ENCODE results near the gene CELF2.

Gene CELF2

DNA sequence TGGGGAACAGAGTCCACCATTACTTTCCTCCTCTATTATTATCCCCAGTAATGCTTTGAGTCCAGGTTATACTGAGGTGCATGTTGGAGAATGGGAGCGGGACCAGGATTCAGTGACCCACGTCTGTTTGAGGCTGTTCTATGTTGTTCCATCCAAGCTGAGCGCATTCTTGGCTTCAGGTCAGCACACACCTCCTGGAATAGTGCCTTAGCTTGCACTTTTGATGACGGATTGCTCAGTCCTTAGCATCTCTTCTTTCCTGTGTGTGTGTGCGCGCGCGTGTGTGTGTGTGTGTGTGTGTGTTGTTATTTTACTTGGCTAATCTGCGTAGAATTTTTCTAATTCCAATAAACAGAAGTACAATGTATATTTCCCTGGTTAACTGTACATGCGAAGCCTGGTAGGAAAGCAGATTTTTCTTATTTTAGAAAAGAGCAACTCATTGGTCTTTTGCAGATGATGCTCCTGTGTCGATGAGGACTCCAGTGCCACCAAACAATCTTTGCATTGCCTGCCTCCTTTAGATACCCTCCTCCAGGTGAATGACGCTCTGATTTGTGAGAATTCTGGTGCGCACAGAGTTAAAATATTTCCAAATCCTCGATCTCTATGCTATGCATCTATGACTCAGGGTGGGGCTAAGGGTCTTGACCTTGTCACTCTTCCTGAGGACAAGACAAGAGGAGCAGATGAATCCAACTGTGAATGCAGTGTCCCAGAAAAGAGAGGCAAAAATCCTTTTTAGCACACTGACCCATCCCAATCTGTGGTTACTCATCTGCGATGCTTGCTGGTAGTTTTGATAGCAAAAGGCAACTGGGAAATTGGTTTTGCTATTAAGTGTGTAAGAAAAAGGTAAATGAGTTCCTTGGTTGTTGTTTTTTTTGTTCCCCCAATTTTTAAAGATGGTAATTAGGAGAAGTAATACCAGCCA lies 13.3 kb upstream of the CELF2 start:
- no peak for DNase-seq (ENCODE audit: low read depth in 2 of 2)

DNA sequence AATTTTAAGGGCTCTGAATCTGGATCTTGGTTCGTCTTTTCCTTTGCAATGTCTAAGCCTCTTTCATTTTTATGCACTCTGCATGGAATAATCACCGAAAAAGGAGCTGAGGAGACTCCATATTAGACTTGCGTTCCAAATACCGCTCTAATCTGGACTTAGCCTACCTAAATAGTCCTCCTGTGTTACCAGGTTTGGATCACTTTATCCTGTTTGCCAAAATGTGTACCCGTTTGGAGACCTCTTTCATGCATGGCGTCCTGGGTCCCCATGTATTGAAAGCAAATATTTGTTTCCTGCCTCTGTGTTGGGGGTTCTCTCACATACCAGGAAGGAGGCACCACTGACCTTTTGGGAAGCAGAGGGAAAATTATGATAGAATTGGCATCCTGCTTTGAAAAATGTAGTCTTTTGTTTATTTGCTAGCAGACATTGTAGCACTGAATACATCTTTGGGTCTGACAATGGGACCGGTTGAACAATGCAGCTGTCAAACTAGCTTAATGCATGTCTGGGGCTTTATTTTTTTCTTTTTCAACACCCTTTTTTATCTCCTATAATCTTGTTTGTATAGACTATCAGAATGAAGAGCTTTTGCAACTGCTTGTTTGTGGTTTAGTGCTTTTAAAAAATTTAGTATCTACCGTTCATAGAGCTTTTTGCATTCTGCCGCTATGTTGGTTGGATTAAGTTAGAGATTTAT lies 11.8 kb upstream of the CELF2 start:
- DNase-seq (ENCODE audit: low read depth in 2 of 2), result no peak

DNA sequence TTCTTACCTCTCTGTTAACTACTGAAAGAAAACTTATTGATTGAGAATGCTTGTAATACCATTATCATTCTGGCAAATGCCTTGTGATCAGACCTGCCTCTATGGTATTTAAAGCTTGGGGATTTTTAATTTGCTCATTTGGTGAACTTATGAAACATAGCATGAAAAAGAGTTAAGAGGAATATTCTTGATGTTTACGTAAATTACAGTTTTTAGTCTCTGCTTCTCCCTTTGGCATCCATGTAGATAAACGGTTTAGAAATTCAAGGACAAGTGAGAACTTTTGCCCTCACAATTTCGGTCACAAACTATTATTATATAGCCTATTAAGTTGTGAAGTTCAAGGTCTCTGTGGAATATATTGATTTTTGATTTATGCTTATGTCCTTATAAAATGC lies 11.2 kb upstream of the CELF2 start:
- no peak for DNase-seq (ENCODE audit: low read depth in 2 of 2)

DNA sequence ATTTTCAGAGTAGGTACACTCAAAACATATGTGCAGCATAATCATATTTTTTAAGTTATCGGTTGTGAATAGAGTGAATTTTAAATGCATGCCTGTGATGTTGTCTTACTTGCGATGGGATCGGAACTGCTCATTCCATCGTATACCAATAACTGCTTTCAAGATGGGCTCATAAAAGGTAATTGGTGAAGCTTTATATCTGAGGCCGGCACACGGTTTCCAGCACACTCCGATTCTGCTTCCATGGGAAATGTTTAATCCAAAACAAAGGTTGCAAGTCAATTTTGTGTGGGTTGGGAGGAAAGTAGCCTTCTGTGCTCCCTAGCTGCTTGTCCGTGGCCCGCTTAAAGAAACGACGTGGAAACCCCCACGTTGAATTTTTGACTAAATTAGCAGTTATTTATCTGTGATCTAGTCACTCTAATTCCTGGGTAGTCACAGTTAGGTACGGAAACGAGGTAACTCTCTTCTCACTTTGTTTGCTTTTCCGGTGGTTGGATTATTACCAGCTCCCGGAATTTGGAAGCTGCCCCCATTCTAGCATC lies 10.1 kb upstream of the CELF2 start:
- no peak for DNase-seq (ENCODE audit: low read depth in 2 of 2)

DNA sequence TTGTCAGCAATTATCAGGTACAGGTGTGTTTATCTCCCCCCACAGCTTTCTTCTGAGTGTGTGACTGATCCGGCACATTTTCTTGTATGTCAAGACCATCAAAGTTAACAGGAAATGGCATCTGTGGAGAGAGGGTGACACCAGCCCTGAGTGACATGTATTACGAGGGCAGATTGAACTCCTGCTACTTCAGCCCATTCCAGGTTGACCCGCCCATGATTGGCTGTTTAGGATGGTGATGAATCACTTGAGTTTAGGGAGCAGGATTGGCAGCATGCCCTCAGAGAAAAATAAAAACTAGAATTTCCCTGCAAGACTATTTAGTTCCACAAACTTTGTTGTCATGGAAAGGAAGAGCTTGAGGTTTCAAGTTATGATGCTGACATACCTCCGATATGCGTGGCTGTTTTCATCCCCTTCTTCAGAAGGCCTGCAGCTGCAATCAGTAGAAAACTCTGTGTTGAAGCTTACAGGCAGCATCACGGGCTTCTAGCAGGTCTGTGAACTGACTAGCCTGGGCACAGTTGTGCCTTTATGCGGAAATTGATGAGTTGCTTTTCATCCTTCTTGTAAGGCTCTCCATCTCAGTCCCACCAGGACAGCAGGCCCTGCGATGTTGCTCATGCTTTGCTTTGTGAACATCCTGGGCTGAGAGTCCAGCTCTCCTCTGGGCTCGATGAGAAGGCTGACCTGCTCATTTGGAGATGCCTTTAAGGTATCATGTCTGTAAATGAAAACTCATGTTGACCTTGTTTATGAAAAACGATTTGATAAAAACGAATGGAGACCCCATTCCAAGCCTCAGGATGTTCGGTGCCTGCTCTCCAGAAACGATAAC lies 8.0 kb upstream of the CELF2 start:
- DNase-seq (ENCODE audit: low read depth in 2 of 2), result no peak

DNA sequence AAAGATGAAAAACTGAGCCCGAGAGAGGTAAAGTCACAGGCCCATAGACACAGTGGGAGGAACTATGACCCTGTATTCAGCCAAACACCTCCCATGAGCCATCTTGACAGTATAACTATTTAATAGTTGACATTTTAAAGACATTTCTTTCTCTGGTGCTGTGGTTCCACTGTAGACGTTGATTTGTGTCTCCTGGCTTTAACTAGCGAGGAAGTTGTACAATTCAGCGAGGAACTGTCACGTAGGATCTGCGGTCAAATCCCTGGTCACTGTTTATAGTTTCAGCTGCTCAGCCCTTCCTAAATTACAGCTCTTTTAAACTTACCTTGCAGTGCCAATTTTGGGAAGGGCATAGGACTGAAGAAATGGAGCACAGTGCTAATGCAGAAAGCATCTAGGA lies 7.1 kb upstream of the CELF2 start:
- DNase-seq (ENCODE audit: low read depth in 2 of 2), result no peak

DNA sequence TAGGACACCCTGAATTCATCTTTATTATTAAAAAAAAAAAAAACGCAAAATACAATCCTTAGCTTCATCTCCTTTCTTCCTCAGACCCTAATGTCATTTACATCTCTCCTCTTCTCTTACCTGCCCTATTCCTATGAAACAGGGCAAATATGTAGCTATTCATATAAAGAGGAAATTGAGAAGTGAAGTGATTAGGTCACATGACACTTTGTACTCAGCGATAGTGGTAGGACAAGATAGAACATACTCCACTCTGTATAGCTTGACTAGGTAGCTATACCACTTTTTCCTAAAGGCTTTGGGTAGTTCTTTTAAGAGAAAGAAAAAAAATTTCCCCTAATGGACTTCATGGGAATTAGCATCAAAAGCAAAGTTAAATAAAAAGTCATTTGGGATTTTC lies 6.2 kb upstream of the CELF2 start:
- DNase-seq (ENCODE audit: low read depth in 2 of 2), result no peak

DNA sequence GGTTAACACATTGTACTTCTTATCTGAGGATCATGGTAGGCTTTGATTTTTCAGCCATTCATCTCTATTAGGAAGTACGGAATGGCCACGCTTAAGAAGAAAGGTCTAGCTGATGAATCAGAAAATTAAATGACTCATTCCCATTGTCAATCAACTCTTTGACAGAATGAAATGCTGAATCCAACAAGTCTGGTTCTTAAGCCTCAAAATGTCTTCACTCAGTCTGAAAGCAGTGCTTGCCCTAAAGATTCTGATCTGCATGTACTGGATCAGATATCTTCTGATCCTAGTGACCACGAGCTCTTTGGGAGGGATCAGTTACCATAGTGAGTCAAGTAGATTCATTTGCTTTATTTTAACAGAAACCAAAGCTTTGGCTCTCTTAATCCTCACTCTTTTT lies 5.7 kb upstream of the CELF2 start:
- no peak for DNase-seq (ENCODE audit: low read depth in 2 of 2)

DNA sequence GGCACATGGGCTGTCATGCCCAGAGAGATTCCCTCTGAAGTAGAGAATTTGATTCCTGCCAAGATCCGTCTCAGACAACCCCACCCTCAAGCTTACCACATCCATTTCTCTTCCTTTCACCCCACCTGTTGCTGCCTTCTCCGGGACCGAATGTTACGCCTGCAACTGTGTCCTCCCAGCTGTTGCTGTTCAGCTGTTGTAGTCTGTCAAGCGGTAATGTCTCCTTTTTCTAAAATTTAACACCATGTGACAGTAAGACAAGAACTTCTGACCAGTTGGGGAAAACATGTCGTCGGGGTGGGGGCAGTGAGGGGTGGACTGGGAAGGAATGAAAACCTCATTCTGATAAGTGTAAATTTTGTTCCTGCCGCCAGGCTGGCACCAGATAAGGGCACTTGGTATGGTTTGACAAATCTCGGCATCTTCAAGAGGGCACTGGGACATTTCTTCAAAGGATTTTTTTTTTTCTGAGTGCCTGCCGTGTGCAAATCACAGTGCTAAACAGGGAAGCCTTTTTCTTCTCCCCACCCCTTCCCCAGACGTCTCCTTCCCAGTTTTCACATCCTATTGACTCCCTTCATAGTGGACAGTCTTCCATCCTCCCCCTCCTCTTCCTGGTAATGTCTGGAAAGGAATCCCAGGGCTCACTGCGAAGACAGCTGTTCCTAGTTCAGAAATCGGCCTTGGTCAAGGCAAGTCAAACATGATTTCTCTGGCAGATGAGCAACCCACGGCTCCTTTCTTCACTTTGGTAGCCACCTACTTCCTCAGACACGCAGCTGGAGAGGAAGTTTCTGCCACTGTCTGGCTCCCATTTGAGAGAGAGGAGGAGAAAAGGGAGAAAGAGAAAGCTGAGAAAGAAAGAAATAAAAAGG lies 5.0 kb upstream of the CELF2 start:
- no peak for DNase-seq (ENCODE audit: low read depth in 2 of 2)

DNA sequence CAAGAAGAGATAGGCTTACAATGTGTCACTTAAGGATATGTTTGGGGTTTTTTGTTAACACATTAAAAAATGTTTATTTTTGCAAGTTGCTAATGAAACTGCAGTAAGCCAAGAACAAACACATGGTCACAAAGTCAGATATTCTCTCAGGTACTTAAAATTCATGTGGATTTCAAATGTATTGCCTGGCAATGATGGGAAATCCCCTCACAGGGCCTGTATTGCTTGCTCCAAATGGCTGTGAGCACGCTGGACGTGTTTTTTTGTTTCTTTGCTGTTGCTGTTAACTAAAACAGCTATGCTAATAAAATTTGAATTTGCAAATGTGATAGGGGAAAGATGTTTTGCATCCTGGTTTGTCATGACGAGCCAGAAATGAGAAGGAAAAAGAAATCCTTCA lies 3.8 kb upstream of the CELF2 start:
- DNase-seq (ENCODE audit: low read depth in 2 of 2), result no peak

DNA sequence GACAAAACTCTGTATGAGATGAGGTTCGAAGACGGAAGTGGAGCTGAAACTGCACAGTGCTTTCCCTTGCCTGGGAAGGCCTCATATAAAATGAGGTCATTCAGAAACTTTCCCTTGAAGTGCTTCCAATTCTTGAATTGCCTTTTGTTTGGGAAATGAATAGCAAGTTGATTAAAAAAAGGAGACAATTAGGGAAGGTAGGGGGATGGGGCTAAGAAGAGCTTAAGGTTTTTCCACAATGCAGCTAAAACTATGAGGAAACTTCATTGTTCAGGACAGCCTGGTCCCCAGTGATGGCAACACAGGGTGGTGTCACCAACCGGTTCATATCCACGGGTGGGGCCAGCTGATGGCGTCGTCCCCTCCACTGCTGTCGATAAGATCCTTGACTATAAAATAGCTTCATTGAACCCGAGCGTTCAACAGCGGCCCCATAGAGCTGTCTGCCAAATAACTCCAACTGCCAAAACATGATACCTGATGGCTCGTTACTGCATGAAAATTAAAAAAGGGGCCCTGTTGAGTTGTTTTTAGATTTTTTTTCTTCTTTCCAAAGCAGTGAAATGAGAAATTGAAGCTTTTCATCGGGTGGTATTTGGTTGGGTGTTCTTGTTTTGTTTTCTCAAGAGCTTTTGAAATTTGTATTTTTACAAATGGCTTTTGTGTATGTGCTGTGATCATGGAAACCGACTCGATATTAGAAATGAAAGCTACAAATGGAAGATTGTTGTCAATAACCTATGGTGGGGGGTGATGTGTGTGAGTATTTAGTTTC lies 2.8 kb upstream of the CELF2 start:
- no peak for DNase-seq (ENCODE audit: low read depth in 2 of 2)

DNA sequence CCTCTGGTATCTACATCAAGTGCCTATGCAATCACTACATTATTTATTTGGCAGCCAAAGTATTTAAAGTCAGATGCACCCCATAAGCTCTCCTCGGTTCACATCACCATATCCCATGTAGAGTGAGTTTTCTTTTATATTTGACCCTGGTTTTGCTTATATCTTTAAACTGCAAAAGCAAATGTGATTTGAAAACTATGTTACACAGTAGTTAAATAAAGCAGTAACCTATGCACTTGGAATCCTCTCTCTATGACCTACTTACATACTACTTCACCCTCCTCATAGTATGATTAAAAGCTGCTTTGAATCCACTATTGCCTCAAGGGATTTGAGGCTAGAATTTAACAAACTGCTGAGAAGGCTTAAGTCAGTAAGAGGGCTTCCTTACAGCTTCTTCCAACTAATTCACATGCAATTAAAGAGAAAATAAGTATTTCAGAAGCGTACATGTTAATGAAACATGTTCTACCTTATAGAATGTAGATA lies 2.2 kb upstream of the CELF2 start:
- no peak for DNase-seq (ENCODE audit: low read depth in 2 of 2)

DNA sequence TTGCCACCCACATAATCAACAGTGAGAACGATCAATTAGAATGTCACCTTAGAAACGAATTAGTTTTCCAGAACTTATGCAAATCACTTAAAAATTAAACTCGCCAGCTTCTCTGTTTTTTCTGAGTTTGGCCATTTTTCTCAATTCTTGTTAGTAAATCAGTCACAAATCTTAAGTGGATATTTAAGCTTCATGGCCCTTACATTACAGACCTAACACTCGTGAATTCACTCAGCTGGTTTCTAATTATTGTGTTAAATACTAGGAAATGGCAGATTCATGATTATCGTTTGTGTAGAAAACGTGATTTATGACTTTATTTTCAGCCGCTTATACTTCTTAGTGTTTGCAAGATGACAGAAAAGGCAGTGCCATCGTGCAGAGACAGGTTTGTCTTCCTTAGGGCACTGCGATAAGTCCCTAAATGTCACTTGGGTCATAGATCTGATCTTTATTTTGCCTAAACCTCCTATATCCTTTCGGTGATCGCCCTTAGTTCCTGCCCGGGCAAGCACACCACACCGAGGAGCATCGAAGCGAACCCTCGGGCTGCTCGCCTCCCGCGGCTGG lies 587 bp upstream of the CELF2 start:
- no peak for DNase-seq (ENCODE audit: low read depth in 2 of 2)

DNA sequence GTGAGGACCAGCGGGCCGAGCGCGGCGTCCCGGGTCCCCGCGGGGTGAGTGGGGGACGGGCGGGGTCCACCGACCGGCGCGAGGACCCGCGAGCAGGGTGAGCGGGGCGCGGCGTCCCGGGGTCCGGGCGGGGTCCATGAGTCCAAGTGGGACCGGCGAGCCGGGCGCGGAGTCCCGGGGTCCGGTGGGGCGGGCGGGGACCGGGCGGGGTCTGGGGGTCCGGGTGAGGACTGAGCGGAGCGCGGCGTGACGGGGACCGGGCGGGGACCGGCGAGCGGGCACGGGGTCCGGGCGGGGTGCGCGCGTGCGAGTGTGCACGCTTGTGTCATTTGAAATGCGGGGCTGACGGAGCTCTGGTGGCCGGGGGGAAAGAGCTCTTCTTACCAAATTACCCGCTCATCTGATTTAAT lies 765 bp downstream of the CELF2 start:
- no peak for DNase-seq (ENCODE audit: low read depth in 2 of 2)

DNA sequence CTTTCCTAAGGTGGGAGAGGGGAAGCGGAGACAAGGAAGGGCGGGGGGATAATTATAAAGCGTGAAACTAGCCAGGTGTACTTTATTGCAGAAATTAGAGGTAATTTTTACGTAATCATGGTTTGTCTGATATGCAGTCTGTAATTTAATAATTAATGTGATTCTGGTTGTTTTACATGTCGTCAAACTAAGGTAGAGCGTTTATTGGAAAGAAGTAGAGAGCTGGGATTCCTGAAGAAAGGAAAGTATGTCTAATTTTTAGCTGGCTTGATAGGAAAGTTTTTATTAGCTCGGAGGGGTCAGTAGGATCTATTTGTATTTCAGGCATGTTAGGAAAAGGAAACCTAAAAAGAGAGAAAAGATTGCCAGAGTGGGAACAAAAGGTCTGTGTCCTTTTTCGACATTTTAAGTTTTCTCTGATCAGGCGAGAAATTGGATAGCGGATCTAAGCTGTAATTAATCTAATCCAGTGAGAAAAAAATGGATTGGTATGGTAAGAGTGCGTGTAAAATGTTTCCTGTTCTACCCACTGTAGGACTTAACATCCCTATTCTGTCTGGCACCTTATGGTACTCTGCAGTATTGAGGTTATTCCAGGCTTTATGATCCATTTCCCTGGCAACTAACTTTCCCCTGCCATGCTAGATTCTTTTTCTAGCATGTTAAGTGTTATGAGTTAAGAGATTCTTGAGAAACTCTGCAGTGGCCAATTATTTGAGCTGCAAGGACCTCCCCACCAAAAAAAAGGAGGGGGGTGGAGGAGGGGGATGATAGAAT lies 1.4 kb downstream of the CELF2 start:
- no peak for DNase-seq (ENCODE audit: low read depth in 2 of 2)

DNA sequence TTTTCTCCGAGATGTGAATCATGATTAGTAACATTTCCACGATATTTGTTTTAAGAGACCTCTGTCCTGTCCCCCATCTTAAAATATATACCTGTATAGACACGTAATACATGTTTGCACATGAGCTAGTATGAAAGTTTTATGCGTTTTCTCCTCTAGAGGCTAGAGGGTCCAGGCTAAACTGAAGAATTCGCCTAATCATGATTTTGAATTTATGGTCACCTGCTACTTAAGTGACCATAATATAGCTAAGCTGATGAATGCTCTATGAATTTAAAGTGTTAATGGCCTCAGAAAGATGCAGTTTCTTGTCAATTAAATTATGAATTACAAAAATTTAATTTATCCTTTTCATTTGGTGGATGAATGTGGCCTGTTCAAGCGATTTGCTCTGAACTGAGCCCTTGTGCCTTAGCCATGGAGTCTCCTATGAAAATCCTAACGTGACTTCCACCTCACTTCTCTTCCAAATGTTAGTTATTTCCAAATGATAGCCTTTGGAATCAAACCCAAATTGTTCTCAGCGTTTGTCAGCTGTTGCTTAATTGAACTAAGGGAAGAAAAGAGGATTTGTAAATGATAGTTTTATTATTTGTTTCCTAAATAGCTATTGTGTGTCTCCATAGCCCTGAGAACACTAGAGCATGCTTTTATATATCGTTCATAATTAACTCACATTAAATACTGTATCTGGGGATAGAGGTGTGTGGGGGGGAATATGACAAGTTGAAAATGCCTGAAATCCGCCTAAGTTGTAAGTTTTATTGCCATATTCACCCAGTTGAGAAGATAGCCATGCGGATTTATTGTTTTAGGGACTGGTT lies 2.3 kb downstream of the CELF2 start:
- no peak for DNase-seq (ENCODE audit: low read depth in 2 of 2)

DNA sequence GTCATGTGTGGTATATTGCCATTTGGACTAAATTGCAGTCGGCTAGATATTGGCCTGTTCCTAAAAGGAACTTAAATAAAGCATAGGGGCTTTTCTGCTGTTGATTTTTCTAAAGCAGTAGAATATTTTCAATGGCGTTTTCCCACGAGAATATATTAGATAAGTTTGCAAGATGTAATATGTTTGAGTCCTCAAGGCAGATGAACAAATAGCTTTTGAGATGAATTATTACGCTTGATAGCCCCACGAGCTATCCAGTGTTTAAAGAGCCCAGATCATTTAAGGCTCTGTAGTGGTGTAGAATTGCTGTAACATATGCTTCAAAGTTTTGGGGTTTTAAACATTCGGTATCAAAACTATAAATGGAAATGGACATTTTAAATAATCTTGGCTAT lies 2.9 kb downstream of the CELF2 start:
- DNase-seq (ENCODE audit: low read depth in 2 of 2), result no peak

DNA sequence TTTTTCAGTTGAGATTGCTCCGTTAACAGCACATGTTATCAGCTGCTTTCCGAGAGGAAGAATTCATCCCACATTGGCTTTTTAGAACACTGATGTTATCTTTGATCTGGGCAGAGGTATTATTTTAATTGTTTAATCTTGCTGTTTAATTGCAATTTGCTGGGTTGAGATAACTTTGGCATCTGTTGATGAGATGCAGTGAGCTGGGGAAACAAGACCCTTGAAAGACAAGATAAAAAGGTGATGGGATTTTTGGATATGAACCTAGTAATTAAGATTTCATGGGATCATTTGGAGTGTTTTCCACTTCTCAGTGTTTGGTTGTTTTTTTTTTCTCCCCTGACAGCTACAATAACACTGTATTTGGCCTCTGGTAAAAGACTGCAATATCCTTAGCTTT lies 4.5 kb downstream of the CELF2 start:
- no peak for DNase-seq (ENCODE audit: low read depth in 2 of 2)
